Panc1 (cell line): Measurements from ENCODE around the gene CYTH2. TPM values are rescaled to one million over a fixed set of nuclear protein-coding genes. Genes with fewer than 3 reads are reported as not detected.
A peak's percentile ranks its signal among the peaks of the same experiment; 100 is the strongest.

Experiments
- ATAC-seq: fragments of 200-7000 bp; cut with Tn5 transposase; 2 replicates; pipeline ENCODE4 v1.9.1; 2020; ENCODE audit warnings: mild to moderate bottlenecking, moderate library complexity
- BruUV-seq: library from RNA; stranded (reverse); fragments of 400-500 nt; replicated peaks from 2 replicates; lab custom pipeline; 2021; lab: Mats Ljungman, UMichigan
- CTCF ChIA-PET: fragments of 300-600 bp; sonication (Branson Sonifier 250); formaldehyde crosslinking; loops from one replicate; lab custom pipeline; 2022; ENCODE audit warnings: antibody characterized with exemption; lab: Charles Lee
- POLR2A ChIA-PET: fragments of 300-600 bp; sonication (Branson Sonifier 250); formaldehyde crosslinking; loops from one replicate; lab custom pipeline; 2022; ENCODE audit warnings: antibody characterized with exemption; lab: Charles Lee
- DNase-seq: peaks from one replicate; pipeline ENCODE4 v3.0.0-alpha.2; 2010; ENCODE audit warnings: low read depth, low spot score
- H3K27ac ChIP-seq: 2 replicates; pipeline ENCODE4 v1.5.1; 2011; ENCODE audit warnings: mild to moderate bottlenecking, low read length, inconsistent platforms
- H3K27me3 ChIP-seq: fragments of 200-500 bp; sonication (Bioruptor generic); 2 replicates; pipeline ENCODE4 v1.6.0; 2014; ENCODE audit warnings: low read length, inconsistent platforms; ENCODE audit not compliant: control insufficient read depth, insufficient read depth
- H3K36me3 ChIP-seq: fragments of 200-500 bp; sonication (Bioruptor generic); 2 replicates; pipeline ENCODE4 v1.5.1; 2014; ENCODE audit warnings: inconsistent platforms, mild to moderate bottlenecking, low read length, moderate library complexity; ENCODE audit not compliant: control insufficient read depth, insufficient read depth
- H3K4me1 ChIP-seq: 2 replicates; pipeline ENCODE4 v1.5.1; 2011; ENCODE audit warnings: inconsistent platforms, mild to moderate bottlenecking, low read length, moderate library complexity; ENCODE audit not compliant: control insufficient read depth, insufficient read depth
- H3K4me3 ChIP-seq, 2 experiments: 2 replicates each; pipeline ENCODE4 v1.5.1; 2011 to 2012; ENCODE audit warnings: low read depth in 2 of 2, low read length in 2 of 2, mild to moderate bottlenecking in 2 of 2, inconsistent platforms in 1 of 2, moderate library complexity in 1 of 2
- H3K9me3 ChIP-seq: fragments of 200-500 bp; sonication (Bioruptor generic); 2 replicates; pipeline ENCODE4 v1.5.1; 2014; ENCODE audit warnings: low read depth, mild to moderate bottlenecking, inconsistent platforms, low read length, moderate library complexity; ENCODE audit not compliant: control insufficient read depth, insufficient read depth
- POLR2AphosphoS5 ChIP-seq: IDR thresholded peaks from 2 replicates; pipeline ENCODE4 v1.6.1; 2012; ENCODE audit warnings: mild to moderate bottlenecking, low read depth, low read length, moderate library complexity
- SIN3A ChIP-seq: IDR thresholded peaks from 2 replicates; pipeline ENCODE4 v1.6.1; 2012; ENCODE audit warnings: low read depth, mild to moderate bottlenecking, low read length, moderate library complexity, borderline replicate concordance; ENCODE audit not compliant: insufficient read depth
- TCF7L2 ChIP-seq: IDR thresholded peaks from 2 replicates; pipeline ENCODE4 v1.6.1; 2011; ENCODE audit warnings: mild to moderate bottlenecking, low read depth, low read length, inconsistent platforms
- in situ Hi-C: cut with HindIII; loops from 2 replicates; pipeline ENCODE4 v1.10.0; 2016; ENCODE audit warnings: low sequenced_read_pairs, low pct_unique_long_range_greater_than_20kb
- intact Hi-C: fragments of 100-400 bp; cut with micrococcal nuclease; formaldehyde crosslinking; loops from one replicate; pipeline ENCODE4 v1.10.0; 2022; ENCODE audit not compliant: unreplicated experiment
- total RNA-seq: library from RNA; stranded (reverse); gene quantifications from one replicate; pipeline ENCODE4 v1.2.1, GENCODE V29; 2021; ENCODE audit not compliant: unreplicated experiment
- TF ChIP-seq, protein P1 (sequence below): fragments of 450-650 bp; IDR thresholded peaks from 2 replicates; pipeline ENCODE4 v1.5.1; 2017; ENCODE audit warnings: mild to moderate bottlenecking
- TF ChIP-seq, protein P2 (sequence below), 2 experiments: IDR thresholded peaks; 2 replicates each; pipeline ENCODE4 v1.6.1; 2011 to 2012; ENCODE audit warnings: low read depth in 2 of 2, control low read depth in 1 of 2, low read length in 1 of 2, mild to moderate bottlenecking in 1 of 2, moderate library complexity in 1 of 2; ENCODE audit not compliant: insufficient read depth in 1 of 2

CYTH2 gene
- total RNA-seq, 1 experiment from 2014 or later: 53.4 TPM

DNA sequence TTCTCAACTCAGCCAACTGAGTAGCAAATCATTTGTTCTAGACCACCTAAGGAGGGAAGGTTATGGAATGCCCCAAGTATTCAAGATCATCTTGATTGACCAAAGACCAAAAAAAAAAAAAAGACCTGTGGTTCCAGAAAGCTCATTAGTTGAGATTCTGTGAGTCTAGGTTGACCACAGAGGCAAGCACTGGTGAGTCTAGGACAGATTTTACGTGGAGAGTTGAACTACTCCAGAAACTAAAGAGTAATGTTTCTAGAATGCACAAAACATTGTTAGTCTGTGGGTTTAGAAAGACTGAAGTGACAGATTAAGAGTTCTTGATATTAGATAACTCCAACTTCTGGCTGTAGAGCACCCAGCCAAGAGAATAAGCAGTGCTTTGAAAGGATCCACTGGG is 4.0 kb upstream of the CYTH2 start:
- ATAC-seq: no peak

DNA sequence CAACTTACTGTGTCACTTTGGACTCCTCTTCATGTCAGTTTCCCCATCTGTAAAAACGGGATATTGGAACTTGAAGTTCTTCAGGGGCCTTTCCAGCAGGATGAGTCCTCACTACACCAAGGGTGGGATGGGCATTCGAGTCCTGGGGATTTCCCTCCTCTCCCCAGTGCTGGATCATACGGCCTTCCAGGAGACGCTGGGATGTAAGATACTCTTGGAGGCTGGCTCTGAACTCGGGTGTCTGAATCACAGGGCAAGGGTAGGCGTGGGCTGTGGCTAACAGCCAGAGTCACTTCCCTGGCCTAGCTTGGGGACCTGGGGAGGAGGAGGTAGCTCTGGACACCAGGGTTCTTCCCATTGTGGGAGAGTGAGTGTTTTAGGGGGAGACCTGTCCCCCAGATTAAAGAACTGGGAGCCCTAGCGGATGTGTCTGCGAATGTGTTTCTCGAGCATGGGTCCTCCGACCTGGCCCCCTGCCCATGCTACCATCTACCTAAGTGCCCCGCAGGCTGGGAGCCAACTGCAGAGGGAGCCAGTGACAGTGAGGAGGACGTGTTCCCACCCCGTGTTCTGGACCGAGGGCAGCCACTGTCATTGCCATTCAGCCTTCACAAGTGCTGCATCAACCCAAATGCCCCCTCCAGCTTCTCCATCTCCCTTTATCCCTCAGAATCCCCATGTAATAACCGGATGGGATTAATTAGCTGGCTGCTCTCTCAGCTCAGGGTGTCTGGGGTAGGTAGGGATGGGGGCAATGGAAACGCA is 2.4 kb upstream of the CYTH2 start:
- Histone ChIP-seq H3K4me3 (no peak overlapping the region), H3K27me3 (no peaks in the 10 kb centered on the region), H3K9me3 (no peaks in the 10 kb centered on the region), H3K36me3 (no peaks in the 10 kb centered on the region), H3K27ac (no peak overlapping the region), H3K4me1 (peaks cover 2% of the 10 kb centered on the region)
- TF ChIP-seq, protein P1, sequence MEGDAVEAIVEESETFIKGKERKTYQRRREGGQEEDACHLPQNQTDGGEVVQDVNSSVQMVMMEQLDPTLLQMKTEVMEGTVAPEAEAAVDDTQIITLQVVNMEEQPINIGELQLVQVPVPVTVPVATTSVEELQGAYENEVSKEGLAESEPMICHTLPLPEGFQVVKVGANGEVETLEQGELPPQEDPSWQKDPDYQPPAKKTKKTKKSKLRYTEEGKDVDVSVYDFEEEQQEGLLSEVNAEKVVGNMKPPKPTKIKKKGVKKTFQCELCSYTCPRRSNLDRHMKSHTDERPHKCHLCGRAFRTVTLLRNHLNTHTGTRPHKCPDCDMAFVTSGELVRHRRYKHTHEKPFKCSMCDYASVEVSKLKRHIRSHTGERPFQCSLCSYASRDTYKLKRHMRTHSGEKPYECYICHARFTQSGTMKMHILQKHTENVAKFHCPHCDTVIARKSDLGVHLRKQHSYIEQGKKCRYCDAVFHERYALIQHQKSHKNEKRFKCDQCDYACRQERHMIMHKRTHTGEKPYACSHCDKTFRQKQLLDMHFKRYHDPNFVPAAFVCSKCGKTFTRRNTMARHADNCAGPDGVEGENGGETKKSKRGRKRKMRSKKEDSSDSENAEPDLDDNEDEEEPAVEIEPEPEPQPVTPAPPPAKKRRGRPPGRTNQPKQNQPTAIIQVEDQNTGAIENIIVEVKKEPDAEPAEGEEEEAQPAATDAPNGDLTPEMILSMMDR: no peak
- TF ChIP-seq SIN3A: no peak
- TF ChIP-seq POLR2AphosphoS5: no peak
- TF ChIP-seq TCF7L2: no peak
- TF ChIP-seq, protein P2, sequence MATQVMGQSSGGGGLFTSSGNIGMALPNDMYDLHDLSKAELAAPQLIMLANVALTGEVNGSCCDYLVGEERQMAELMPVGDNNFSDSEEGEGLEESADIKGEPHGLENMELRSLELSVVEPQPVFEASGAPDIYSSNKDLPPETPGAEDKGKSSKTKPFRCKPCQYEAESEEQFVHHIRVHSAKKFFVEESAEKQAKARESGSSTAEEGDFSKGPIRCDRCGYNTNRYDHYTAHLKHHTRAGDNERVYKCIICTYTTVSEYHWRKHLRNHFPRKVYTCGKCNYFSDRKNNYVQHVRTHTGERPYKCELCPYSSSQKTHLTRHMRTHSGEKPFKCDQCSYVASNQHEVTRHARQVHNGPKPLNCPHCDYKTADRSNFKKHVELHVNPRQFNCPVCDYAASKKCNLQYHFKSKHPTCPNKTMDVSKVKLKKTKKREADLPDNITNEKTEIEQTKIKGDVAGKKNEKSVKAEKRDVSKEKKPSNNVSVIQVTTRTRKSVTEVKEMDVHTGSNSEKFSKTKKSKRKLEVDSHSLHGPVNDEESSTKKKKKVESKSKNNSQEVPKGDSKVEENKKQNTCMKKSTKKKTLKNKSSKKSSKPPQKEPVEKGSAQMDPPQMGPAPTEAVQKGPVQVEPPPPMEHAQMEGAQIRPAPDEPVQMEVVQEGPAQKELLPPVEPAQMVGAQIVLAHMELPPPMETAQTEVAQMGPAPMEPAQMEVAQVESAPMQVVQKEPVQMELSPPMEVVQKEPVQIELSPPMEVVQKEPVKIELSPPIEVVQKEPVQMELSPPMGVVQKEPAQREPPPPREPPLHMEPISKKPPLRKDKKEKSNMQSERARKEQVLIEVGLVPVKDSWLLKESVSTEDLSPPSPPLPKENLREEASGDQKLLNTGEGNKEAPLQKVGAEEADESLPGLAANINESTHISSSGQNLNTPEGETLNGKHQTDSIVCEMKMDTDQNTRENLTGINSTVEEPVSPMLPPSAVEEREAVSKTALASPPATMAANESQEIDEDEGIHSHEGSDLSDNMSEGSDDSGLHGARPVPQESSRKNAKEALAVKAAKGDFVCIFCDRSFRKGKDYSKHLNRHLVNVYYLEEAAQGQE (IDR thresholded peaks at IDR 0.05; ENCODE audit: insufficient read depth in 1 of 2, low read depth in 2 of 2, low read length in 1 of 2): no peak
- no peak for ATAC-seq
- BruUV-seq: no TSS peak
- intact Hi-C loops: no loop called here
- ChIA-PET POLR2A (no interaction called here), CTCF (no interaction called here)
- in situ Hi-C loops: no loop called here
- DNase-seq: no peak

More for the DNA sequence above, 4.0 kb upstream of the CYTH2 start:
- ChIA-PET POLR2A (no interaction called here), CTCF (no interaction called here)
- no peak overlapping the region for H3K27ac ChIP-seq
- TF ChIP-seq POLR2AphosphoS5: no peak
- intact Hi-C loops (no loop called here), in situ Hi-C loops (no loop called here)
- no peaks in the 10 kb centered on the region for H3K27me3 ChIP-seq
- no peak overlapping the region for H3K4me3 ChIP-seq
- H3K9me3 ChIP-seq: no peaks in the 10 kb centered on the region
- BruUV-seq: no TSS peak
- no peaks in the 10 kb centered on the region for H3K36me3 ChIP-seq
- no peak for DNase-seq
- peaks cover 2% of the 10 kb centered on the region for H3K4me1 ChIP-seq

DNA sequence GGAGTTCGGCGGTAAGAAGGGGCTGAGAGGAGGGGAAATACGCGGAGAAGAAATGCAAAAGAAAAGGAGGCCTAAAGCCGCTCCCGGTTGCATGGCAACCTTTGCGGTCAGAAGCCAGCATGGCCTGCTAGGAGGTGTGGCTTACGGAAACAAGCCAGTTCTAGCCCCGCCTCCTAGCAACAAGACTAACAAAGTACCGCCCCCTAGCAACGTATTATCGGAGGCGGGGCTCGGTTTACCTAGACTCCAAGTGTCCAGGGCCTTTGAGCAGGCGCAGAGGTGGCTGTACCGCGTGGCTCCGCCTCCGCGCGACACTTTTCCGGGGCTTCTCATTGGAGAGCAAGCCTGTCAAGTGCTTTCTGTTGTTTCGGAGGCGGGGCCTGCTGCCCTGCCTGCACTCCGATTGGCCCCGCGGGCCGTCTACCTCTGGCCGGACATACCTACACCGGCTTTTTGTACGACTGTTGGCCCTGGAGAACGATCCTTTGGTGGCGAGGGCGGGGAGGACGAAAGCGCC is 339 bp upstream of the CYTH2 start:
- peak overlapping the region; percentile 76 for H3K27ac ChIP-seq
- peaks cover 2% of the 10 kb centered on the region; the same call in 1 of the 2 replicates for H3K36me3 ChIP-seq
- no TSS peak for BruUV-seq
- H3K27me3 ChIP-seq: no peaks in the 10 kb centered on the region
- in situ Hi-C loops: no loop called here
- DNase-seq: peak; percentile 95
- peak overlapping the region; percentile 57 to 81 for H3K4me3 ChIP-seq
- ChIA-PET CTCF (no interaction called here), POLR2A (no interaction called here)
- ATAC-seq: peak; percentile 93
- intact Hi-C loops: no loop called here
- no peaks in the 10 kb centered on the region for H3K9me3 ChIP-seq
- peaks cover 2% of the 10 kb centered on the region for H3K4me1 ChIP-seq
- peak; percentile 39; the same call in 1 of the 2 replicates for TF ChIP-seq SIN3A
- TF ChIP-seq, protein P2 (IDR thresholded peaks at IDR 0.05; ENCODE audit: insufficient read depth in 1 of 2, low read depth in 2 of 2, low read length in 1 of 2): no peak
- TF ChIP-seq, protein P1: no peak
